ENCODE data around the gene SMIM24. TPM values are rescaled to one million over a fixed set of nuclear protein-coding genes. Genes with fewer than 3 reads are reported as not detected.

Gene SMIM24
- total RNA-seq, 1 donor from 2014 or later: 1.3 TPM

DNA sequence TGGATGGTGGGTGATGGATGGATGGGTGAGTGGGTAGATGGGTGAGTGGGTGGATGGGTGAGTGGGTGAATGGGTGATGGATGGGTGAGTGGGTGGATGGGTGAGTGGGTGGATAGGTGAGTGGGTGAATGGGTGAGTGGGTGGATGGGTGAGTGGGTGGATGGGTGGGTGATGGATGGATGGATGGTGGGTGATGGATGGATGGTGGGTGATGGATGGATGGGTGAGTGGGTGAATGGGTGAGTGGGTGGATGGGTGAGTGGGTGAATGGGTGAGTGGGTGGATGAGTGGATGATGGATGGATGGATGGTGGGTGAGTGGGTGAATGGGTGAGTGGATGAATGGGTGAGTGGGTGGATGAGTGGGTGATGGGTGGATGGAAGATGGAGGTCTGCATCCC is 2.8 kb downstream of the SMIM24 start:
- H3K27me3 Mint-ChIP-seq: peaks cover 6% of the 10 kb centered on the region
- TF ChIP-seq, protein P1, sequence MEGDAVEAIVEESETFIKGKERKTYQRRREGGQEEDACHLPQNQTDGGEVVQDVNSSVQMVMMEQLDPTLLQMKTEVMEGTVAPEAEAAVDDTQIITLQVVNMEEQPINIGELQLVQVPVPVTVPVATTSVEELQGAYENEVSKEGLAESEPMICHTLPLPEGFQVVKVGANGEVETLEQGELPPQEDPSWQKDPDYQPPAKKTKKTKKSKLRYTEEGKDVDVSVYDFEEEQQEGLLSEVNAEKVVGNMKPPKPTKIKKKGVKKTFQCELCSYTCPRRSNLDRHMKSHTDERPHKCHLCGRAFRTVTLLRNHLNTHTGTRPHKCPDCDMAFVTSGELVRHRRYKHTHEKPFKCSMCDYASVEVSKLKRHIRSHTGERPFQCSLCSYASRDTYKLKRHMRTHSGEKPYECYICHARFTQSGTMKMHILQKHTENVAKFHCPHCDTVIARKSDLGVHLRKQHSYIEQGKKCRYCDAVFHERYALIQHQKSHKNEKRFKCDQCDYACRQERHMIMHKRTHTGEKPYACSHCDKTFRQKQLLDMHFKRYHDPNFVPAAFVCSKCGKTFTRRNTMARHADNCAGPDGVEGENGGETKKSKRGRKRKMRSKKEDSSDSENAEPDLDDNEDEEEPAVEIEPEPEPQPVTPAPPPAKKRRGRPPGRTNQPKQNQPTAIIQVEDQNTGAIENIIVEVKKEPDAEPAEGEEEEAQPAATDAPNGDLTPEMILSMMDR (IDR thresholded peaks at IDR 0.05; ENCODE audit: unreplicated experiment): no peak
- H3K9me3 Mint-ChIP-seq (ENCODE audit: low read depth): no peaks in the 10 kb centered on the region
- peaks cover 7% of the 10 kb centered on the region for H3K4me1 Mint-ChIP-seq (ENCODE audit: low read depth)
- DNase-seq (ENCODE audit: low spot score, unreplicated experiment): no peak
- no peak overlapping the region for H3K4me3 Mint-ChIP-seq (ENCODE audit: low read depth)
- H3K36me3 Mint-ChIP-seq (ENCODE audit: insufficient read depth): no peaks in the 10 kb centered on the region
- H3K27ac Mint-ChIP-seq: no peak overlapping the region

DNA sequence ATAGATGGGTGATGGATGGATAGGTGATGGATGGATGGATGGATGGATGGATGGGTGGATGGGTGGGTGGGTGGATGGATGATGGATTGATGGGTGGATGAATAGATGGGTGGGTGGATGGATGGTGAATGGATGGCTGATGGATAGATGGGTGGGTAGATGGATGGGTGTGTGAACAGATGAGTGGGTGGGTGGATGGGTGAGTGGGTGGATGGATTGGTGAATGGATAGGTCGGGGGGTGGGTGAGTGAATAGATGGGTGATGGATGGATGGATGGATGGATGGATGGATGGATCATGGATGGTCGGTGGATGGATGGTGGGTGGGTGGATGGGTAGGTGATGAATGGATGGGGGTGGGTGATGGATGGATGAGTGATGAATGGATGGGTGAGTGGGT is 3.5 kb downstream of the SMIM24 start:
- TF ChIP-seq, protein P1 (IDR thresholded peaks at IDR 0.05; ENCODE audit: unreplicated experiment): no peak
- Mint-ChIP-seq H3K4me1 (ENCODE audit: low read depth) (peaks cover 5% of the 10 kb centered on the region), H3K27me3 (peaks cover 2% of the 10 kb centered on the region), H3K27ac (no peak overlapping the region), H3K4me3 (ENCODE audit: low read depth) (no peak overlapping the region), H3K9me3 (ENCODE audit: low read depth) (no peaks in the 10 kb centered on the region), H3K36me3 (ENCODE audit: insufficient read depth) (no peaks in the 10 kb centered on the region)
- DNase-seq (ENCODE audit: low spot score, unreplicated experiment): no peak

DNA sequence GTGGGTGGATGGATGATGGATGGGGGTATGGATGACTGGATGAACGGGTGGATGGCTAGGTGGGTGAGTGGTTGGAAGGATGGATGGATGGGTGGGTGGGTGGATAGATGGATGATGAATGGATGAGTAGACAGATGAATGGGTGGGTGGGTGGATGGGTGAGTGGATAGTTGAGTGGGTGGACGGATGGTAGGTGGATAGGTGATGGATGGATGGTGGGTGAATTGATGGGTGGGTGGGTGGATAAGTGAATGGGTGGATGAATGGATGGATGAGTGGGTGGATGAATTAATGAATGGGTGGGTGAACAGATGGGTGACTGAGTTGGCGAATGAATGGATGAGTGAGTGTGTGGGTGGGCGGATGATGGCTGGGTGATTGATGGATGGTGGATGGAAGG is 4.9 kb downstream of the SMIM24 start:
- TF ChIP-seq, protein P1 (IDR thresholded peaks at IDR 0.05; ENCODE audit: unreplicated experiment): no peak
- no peak overlapping the region for H3K4me3 Mint-ChIP-seq (ENCODE audit: low read depth)
- no peak overlapping the region for H3K27ac Mint-ChIP-seq
- H3K4me1 Mint-ChIP-seq (ENCODE audit: low read depth): peaks cover 3% of the 10 kb centered on the region
- no peak for DNase-seq (ENCODE audit: low spot score, unreplicated experiment)
- H3K9me3 Mint-ChIP-seq (ENCODE audit: low read depth): no peaks in the 10 kb centered on the region
- peaks cover 4% of the 10 kb centered on the region for H3K27me3 Mint-ChIP-seq
- H3K36me3 Mint-ChIP-seq (ENCODE audit: insufficient read depth): no peaks in the 10 kb centered on the region

DNA sequence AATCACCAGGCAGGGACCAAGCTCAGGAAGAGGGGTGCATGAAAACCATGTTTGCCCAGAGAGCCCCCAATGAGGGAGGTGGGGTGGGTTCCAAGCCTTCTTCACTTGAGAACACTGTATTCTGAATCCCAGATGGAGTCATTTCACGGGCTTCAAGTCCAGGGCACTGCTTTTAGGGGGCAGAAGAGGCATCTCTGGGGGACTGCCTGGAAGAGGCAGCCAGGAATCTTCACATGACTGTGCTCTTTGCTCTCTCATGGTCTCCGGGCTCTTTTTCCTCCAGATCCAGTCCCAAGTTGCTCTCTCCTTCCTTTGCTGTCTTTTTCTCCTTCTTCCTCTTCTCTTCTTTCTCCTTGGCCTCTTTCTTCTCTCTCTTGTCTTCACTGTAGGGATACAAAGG is 5.7 kb downstream of the SMIM24 start:
- no peak overlapping the region for H3K27ac Mint-ChIP-seq
- no peak for DNase-seq (ENCODE audit: low spot score, unreplicated experiment)
- no peaks in the 10 kb centered on the region for H3K36me3 Mint-ChIP-seq (ENCODE audit: insufficient read depth)
- no peak overlapping the region for H3K4me3 Mint-ChIP-seq (ENCODE audit: low read depth)
- H3K27me3 Mint-ChIP-seq: peaks cover 11% of the 10 kb centered on the region
- H3K4me1 Mint-ChIP-seq (ENCODE audit: low read depth): peaks cover 3% of the 10 kb centered on the region
- no peaks in the 10 kb centered on the region for H3K9me3 Mint-ChIP-seq (ENCODE audit: low read depth)
- TF ChIP-seq, protein P1 (IDR thresholded peaks at IDR 0.05; ENCODE audit: unreplicated experiment): no peak

DNA sequence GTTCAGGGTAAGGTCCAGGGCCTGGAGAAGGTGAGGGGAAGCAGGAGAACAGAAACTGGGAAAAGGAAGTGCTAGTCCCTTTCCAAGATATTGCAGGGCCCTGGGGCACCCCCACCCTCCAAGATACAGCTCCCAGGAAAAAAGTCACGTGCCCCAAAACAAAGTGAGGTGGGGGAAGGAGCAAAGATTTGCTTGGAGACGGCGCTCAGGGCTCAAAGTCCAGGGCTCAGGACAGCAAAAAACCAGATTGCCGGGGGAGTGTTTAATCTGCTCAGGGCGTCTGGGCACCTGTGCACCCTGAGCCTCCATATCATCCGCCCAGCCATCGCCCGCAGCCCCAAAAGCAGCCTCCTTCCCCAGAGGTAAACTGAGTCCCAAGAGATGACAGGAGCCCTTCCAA is 6.3 kb downstream of the SMIM24 start:
- Mint-ChIP-seq H3K27me3 (peaks cover 17% of the 10 kb centered on the region), H3K4me1 (ENCODE audit: low read depth) (peaks cover 3% of the 10 kb centered on the region), H3K4me3 (ENCODE audit: low read depth) (no peak overlapping the region), H3K9me3 (ENCODE audit: low read depth) (no peaks in the 10 kb centered on the region), H3K36me3 (ENCODE audit: insufficient read depth) (no peaks in the 10 kb centered on the region), H3K27ac (no peak overlapping the region)
- TF ChIP-seq, protein P1 (IDR thresholded peaks at IDR 0.05; ENCODE audit: unreplicated experiment): no peak
- no peak for DNase-seq (ENCODE audit: low spot score, unreplicated experiment)
